Activated T-helper 1 cell treated with anti-CD3 and anti-CD28 coated beads, Interleukin-2, amount 50 U/mL, for 16 hours (primary cell): ENCODE measurements around the gene DDX53.

ENCODE experiments used
- DNase-seq, 2 donors: peaks; one replicate each; pipeline ENCODE4 v3.0.0-alpha.2; 2020; ENCODE audit warnings: low read depth in 1 of 2, low spot score in 1 of 2

Gene DDX53

GRCh38 chrX:22999696-23000223 lies at the start of gene DDX53:
Gene DDX53 (plus strand): TSS chrX:22999960. CDS start chrX:23000058, 98 bp downstream.
- no peak for DNase-seq

GRCh38 chrX:22950269-22951266 lies 49.2 kb upstream of the DDX53 start:
- DNase-seq = no peak

GRCh38 chrX:22952010-22952409 lies 47.8 kb upstream of the DDX53 start:
- no peak for DNase-seq

GRCh38 chrX:22958250-22958649 lies 41.5 kb upstream of the DDX53 start:
- DNase-seq = no peak

GRCh38 chrX:22959204-22959920 lies 40.4 kb upstream of the DDX53 start:
- DNase-seq = no peak

GRCh38 chrX:22963196-22963595 lies 36.6 kb upstream of the DDX53 start:
- no peak for DNase-seq

- no peak for DNase-seq
Measured at GRCh38 chrX:22968494-22968893, 31.3 kb upstream of the DDX53 start.

GRCh38 chrX:22969411-22969810 lies 30.3 kb upstream of the DDX53 start:
- DNase-seq = no peak

- DNase-seq = no peak
Measured at GRCh38 chrX:22970861-22971260, 28.9 kb upstream of the DDX53 start.

GRCh38 chrX:22974616-22975015 lies 25.1 kb upstream of the DDX53 start:
- DNase-seq = no peak

- DNase-seq = no peak
Measured at GRCh38 chrX:22975786-22976185, 24.0 kb upstream of the DDX53 start.

GRCh38 chrX:22985958-22986357 lies 13.8 kb upstream of the DDX53 start:
- no peak for DNase-seq

GRCh38 chrX:22987452-22987851 lies 12.3 kb upstream of the DDX53 start:
- no peak for DNase-seq

- DNase-seq = no peak
Measured at GRCh38 chrX:23003116-23003515, 3.4 kb downstream of the DDX53 start.

GRCh38 chrX:23008431-23009099 lies 8.8 kb downstream of the DDX53 start:
- DNase-seq = no peak

- DNase-seq = no peak
Measured at GRCh38 chrX:23012162-23012561, 12.4 kb downstream of the DDX53 start.

GRCh38 chrX:23012636-23013035 lies 12.9 kb downstream of the DDX53 start:
- no peak for DNase-seq

- no peak for DNase-seq
Measured at GRCh38 chrX:23013366-23013765, 13.6 kb downstream of the DDX53 start.

GRCh38 chrX:23031600-23031999 lies 31.8 kb downstream of the DDX53 start:
- DNase-seq = no peak

GRCh38 chrX:23035493-23035892 lies 35.7 kb downstream of the DDX53 start:
- no peak for DNase-seq

GRCh38 chrX:23046443-23046842 lies 46.7 kb downstream of the DDX53 start:
- no peak for DNase-seq
